RWPE1 (cell line): ENCODE measurements around the gene OGG1.

Source experiments
- CTCF ChIA-PET: fragments of 350-600 bp; sonication (Branson Sonifier 250); formaldehyde crosslinking; extraction: SDS; loops from one replicate; lab custom pipeline; 2021; lab: Yijun Ruan, JAX
- POLR2A ChIA-PET: fragments of 400-600 bp; formaldehyde crosslinking; extraction: SDS; loops from one replicate; lab custom pipeline; 2020; ENCODE audit warnings: antibody characterized with exemption; ENCODE audit not compliant: low non-redundant PET; lab: Yijun Ruan, JAX
- DNase-seq: peaks from one replicate; pipeline ENCODE4 v3.0.0; 2012; ENCODE audit warnings: low spot score
- H3K27ac ChIP-seq: fragments of 450-650 bp; 2 replicates; pipeline ENCODE4 v1.5.1; 2017
- CTCF ChIP-seq: fragments of 450-650 bp; conservative IDR thresholded peaks from 2 replicates; pipeline ENCODE4 v1.5.1; 2017; ENCODE audit warnings: low read depth, mild to moderate bottlenecking

The OGG1 gene

GRCh38 chr3:9749645-9750555 lies at the start of gene OGG1:
Gene OGG1, plus strand, starts transcription at chr3:9749952. Its CDS starts 335 bp downstream, at chr3:9750287.
- ChIA-PET CTCF (interaction anchor here (0.6 kb wide), 1 partner anchor 127 kb away, joined by 5 read pairs; no protein-coding TSS in a partner anchor), POLR2A (no interaction called here)
- DNase-seq = peak; percentile 95
- no peak for TF ChIP-seq CTCF
- H3K27ac ChIP-seq = peak within 1 kb of the TSS; percentile 95

DNA sequence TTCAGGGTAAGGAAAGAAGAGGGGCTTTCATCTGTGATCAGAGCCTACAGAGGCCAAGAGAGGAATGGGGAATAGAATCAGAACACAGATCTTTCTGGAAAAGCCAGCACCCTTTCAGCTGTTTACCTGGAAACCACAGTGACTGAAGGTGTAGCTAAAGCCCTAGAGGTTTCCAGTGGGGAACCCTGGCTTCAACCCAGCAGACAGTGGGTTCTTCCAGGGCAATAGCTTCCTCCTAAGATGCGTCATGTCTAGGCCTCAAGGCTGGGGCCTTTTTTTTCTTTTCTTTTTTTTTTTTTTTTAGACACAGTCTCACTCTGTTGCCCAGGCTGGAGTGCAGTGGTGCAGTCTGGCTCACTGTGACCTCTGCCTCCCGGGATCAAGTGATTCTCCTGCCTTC lies 49.2 kb upstream of the OGG1 start:
- peak overlapping the region; percentile 63 for H3K27ac ChIP-seq
- CTCF ChIA-PET = interaction anchor here (0.7 kb wide), 1 partner anchor 13 kb away, joined by 3 read pairs; no protein-coding TSS in a partner anchor
- POLR2A ChIA-PET = no interaction called here
- no peak for TF ChIP-seq CTCF
- DNase-seq = no peak

GRCh38 chr3:9701006-9701405 lies 48.7 kb upstream of the OGG1 start:
- POLR2A ChIA-PET = no interaction called here
- DNase-seq = no peak
- CTCF ChIA-PET = interaction anchor here (0.7 kb wide), 1 partner anchor 13 kb away, joined by 3 read pairs; no protein-coding TSS in a partner anchor
- peak overlapping the region; percentile 63 for H3K27ac ChIP-seq
- TF ChIP-seq CTCF = no peak

- no peak for DNase-seq
Observed at GRCh38 chr3:9701711-9702110, 48.0 kb upstream of the OGG1 start.

DNA sequence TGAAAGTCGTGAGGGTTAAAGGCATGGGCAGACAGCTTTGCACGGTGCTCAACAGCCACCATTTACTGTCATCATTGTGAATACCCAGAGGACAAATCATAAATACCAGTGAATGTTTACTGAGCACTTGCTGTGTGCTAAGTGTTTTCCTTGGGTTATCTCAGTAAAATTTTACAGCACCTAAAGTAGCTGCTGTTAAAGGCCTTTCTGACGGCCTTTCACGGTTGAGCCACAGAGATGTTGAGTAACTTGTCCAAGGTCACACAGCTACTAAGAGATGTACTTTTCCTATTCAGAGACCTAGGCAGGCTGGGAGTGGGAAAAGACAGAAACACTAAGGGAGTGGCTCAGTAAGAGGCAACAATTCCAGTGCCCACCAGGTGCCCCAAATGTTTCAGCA lies 46.5 kb upstream of the OGG1 start:
- DNase-seq = no peak
- ChIA-PET POLR2A (no interaction called here), CTCF (interaction anchor here (1.1 kb wide), 1 partner anchor 9 kb away, joined by 3 read pairs; no protein-coding TSS in a partner anchor)
- no peak overlapping the region for H3K27ac ChIP-seq
- no peak for TF ChIP-seq CTCF

More at GRCh38 chr3:9701711-9702110, 48.0 kb upstream of the OGG1 start:
- peak overlapping the region; percentile 63; the same call in 1 of the 2 replicates for H3K27ac ChIP-seq
- no peak for TF ChIP-seq CTCF
- POLR2A ChIA-PET = no interaction called here
- CTCF ChIA-PET = no interaction called here

GRCh38 chr3:9703736-9704346 lies 45.9 kb upstream of the OGG1 start, which contains the start of gene CPNE9:
Gene CPNE9, plus strand, starts transcription at chr3:9703833. Its CDS starts 164 bp downstream, at chr3:9703997.
- DNase-seq = no peak
- CTCF ChIA-PET = no interaction called here
- POLR2A ChIA-PET = no interaction called here
- H3K27ac ChIP-seq = no peak within 1 kb of the TSS
- no peak for TF ChIP-seq CTCF
